Ishikawa (cell line): ENCODE results near the gene MIB1.

Experiments used
- CEBPB ChIP-seq: IDR thresholded peaks from 2 replicates; pipeline ENCODE4 v1.6.1; 2012
- MAX ChIP-seq: IDR thresholded peaks from 2 replicates; pipeline ENCODE4 v1.6.1; 2012
- REST ChIP-seq: IDR thresholded peaks from 2 replicates; pipeline ENCODE4 v1.6.1; 2012; ENCODE audit warnings: low read depth, mild to moderate bottlenecking
- TEAD4 ChIP-seq: IDR thresholded peaks from 2 replicates; pipeline ENCODE4 v1.6.1; 2012

GRCh38 chr18:21761471-21762115 is 21.0 kb downstream of the MIB1 start:
- TF ChIP-seq MAX (no peak), REST (no peak), TEAD4 (no peak), CEBPB (no peak)
